ENCODE measurements around the gene PPP1R14D.

GRCh38 chr15:40766906-40767837 is 61.3 kb downstream of the PPP1R14D start:
- TF ChIP-seq CTCF (IDR thresholded peaks at IDR 0.05; ENCODE audit: poor library complexity, severe bottlenecking) (no peak), EZH2 (IDR thresholded peaks at IDR 0.05; ENCODE audit: borderline replicate concordance, insufficient read depth, low read length, poor library complexity, severe bottlenecking) (no peak), REST (IDR thresholded peaks at IDR 0.05; ENCODE audit: borderline replicate concordance) (no peak), RAD21 (conservative IDR thresholded peaks at IDR 0.05) (no peak), MXI1 (conservative IDR thresholded peaks at IDR 0.05; ENCODE audit: poor library complexity, severe bottlenecking) (no peak)

Data from neural cell (in vitro differentiated cells).